Peyer's patch (tissue), 4 donors: ENCODE results near the gene ZDHHC8.

Experiments
- POLR2A ChIP-seq, 2 donors: fragments of 450-650 bp; IDR thresholded peaks; one replicate each; pipeline ENCODE4 v1.5.1; 2017; ENCODE audit warnings: antibody characterized with exemption in 2 of 2, mild to moderate bottlenecking in 2 of 2, moderate library complexity in 2 of 2
- TF ChIP-seq, protein P1 (sequence below), 6 experiments: fragments of 450-650 bp in 4 of 6; fragments of 200-600 bp in 2 of 6; sonication (generic) in 1 of 6; IDR thresholded peaks; one replicate each; pipeline ENCODE4 v1.5.1; 2017 to 2019; ENCODE audit warnings: antibody characterized with exemption in 6 of 6, mild to moderate bottlenecking in 3 of 6, moderate library complexity in 1 of 6

DNA sequence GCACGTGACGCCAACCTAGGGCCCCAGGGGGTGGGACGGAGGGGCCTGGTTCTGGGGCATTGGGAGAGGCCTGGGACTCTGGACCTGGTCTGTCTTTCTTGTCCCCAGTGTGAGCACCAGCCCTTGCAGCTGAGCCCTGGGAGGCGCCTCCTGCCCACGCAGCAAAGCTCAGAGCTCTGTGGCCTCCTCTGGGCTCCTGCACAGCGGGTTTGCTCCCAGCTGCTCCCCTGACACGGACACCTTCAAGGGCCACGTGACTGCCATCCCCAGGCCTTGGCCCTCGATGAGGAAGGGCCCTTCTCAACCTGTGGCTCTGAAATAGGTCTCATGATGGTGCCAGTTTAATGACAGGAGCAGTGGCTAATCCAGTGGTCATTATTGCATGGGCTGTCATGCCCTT lies 50.8 kb downstream of the ZDHHC8 start:
- TF ChIP-seq, protein P1, sequence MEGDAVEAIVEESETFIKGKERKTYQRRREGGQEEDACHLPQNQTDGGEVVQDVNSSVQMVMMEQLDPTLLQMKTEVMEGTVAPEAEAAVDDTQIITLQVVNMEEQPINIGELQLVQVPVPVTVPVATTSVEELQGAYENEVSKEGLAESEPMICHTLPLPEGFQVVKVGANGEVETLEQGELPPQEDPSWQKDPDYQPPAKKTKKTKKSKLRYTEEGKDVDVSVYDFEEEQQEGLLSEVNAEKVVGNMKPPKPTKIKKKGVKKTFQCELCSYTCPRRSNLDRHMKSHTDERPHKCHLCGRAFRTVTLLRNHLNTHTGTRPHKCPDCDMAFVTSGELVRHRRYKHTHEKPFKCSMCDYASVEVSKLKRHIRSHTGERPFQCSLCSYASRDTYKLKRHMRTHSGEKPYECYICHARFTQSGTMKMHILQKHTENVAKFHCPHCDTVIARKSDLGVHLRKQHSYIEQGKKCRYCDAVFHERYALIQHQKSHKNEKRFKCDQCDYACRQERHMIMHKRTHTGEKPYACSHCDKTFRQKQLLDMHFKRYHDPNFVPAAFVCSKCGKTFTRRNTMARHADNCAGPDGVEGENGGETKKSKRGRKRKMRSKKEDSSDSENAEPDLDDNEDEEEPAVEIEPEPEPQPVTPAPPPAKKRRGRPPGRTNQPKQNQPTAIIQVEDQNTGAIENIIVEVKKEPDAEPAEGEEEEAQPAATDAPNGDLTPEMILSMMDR (IDR thresholded peaks at IDR 0.05), result no peak
- TF ChIP-seq POLR2A (IDR thresholded peaks at IDR 0.05), result no peak
